ENCODE results near the gene TEK. TPM values are rescaled to one million over a fixed set of nuclear protein-coding genes. Genes with fewer than 3 reads are reported as not detected.

TEK gene
- total and polyA plus RNA-seq, 12 donors: 6.7 to 33.1 (median 15.9) TPM

GRCh38 chr9:27273186-27273585 lies 164.2 kb downstream of the TEK start:
- WGBS, 2 donors: 90 to 93% methylated on average over 1 of the region's 1 CpG
- Histone ChIP-seq H3K4me3 (no peak overlapping the region), H3K27me3 (no peaks in the 10 kb centered on the region), H3K9me3 (no peaks in the 10 kb centered on the region), H3K27ac (no peak overlapping the region), H3K4me1 (peaks cover 0 to 8% (median 0%) of the 10 kb centered on the region in 9 donors), H3K36me3 (no peaks in the 10 kb centered on the region)
- no peak for ATAC-seq
- TF ChIP-seq CTCF (IDR thresholded peaks at IDR 0.05): no peak
- no peak for DNase-seq
- intact Hi-C loops (cut with DNase I): loop anchor here in 2 of 10 donors (10.0 kb wide), 2 partner anchors 62 to 238 kb away; no protein-coding TSS in a partner anchor

GRCh38 chr9:27276193-27277030 lies 167.4 kb downstream of the TEK start:
- Histone ChIP-seq H3K27me3 (no peaks in the 10 kb centered on the region), H3K36me3 (no peaks in the 10 kb centered on the region), H3K4me3 (peak overlapping the region in 6 of 10 donors; percentile 16 to 29 (median 22)), H3K9me3 (no peaks in the 10 kb centered on the region), H3K27ac (no peak overlapping the region), H3K4me1 (peaks cover 0 to 16% (median 4%) of the 10 kb centered on the region in 9 donors)
- intact Hi-C loops (cut with DNase I): loop anchor here in 8 of 10 donors (1.0 to 10.0 kb wide), 8 partner anchors 58 to 534 kb away; no protein-coding TSS in a partner anchor
- 40 to 42% methylated on average over 12 of the region's 12 CpGs for WGBS, 2 donors
- peak in 5 of 8 donors; percentile 44 to 61 (median 51) for ATAC-seq
- DNase-seq: peak in 1 of 2 donors; percentile 16
- TF ChIP-seq CTCF (IDR thresholded peaks at IDR 0.05): peak; percentile 67 to 90 (median 81)

- DNase-seq: no peak
- TF ChIP-seq CTCF (IDR thresholded peaks at IDR 0.05): no peak
- no peak for ATAC-seq
- Histone ChIP-seq H3K36me3 (no peaks in the 10 kb centered on the region), H3K27ac (no peak overlapping the region), H3K4me3 (no peak overlapping the region), H3K4me1 (peaks cover 0 to 20% (median 6%) of the 10 kb centered on the region in 9 donors), H3K27me3 (no peaks in the 10 kb centered on the region), H3K9me3 (no peaks in the 10 kb centered on the region)
- intact Hi-C loops (cut with DNase I): loop anchor here in 5 of 10 donors (2.0 to 10.0 kb wide), 6 partner anchors 56 to 536 kb away; no protein-coding TSS in a partner anchor
- 80 to 87% methylated on average over 1 of the region's 1 CpG for WGBS, 2 donors
These were observed 169.3 kb downstream of the TEK start for GRCh38 chr9:27278374-27278773.

- ATAC-seq: no peak
- WGBS, 2 donors: 83% methylated on average over 3 of the region's 3 CpGs
- Histone ChIP-seq H3K4me1 (peaks cover 0 to 20% (median 6%) of the 10 kb centered on the region in 9 donors), H3K4me3 (no peak overlapping the region), H3K27ac (no peak overlapping the region), H3K36me3 (no peaks in the 10 kb centered on the region), H3K9me3 (no peaks in the 10 kb centered on the region), H3K27me3 (no peaks in the 10 kb centered on the region)
- no peak for TF ChIP-seq CTCF (IDR thresholded peaks at IDR 0.05)
- intact Hi-C loops (cut with DNase I): loop anchor here in 6 of 10 donors (2.0 to 10.0 kb wide), 6 partner anchors 55 to 537 kb away; no protein-coding TSS in a partner anchor
- DNase-seq: no peak
These were observed 170.6 kb downstream of the TEK start for GRCh38 chr9:27279611-27280010.

Other genes with a start within 250 kb of the TEK start
- gene CAAP1, start 216.4 kb upstream of the TEK start, total RNA-seq: 1 to 10 TPM; 4.1 to 9.9 (median 7.6) TPM
- 10 to 100 TPM in 1 of 2 donors, 1 to 10 TPM in 1; 4.6 to 12.2 TPM for gene CAAP1, start 216.4 kb upstream of the TEK start, polyA plus RNA-seq
- 10 to 100 TPM; 30.9 to 40.4 (median 34.9) TPM for gene PLAA, start 162.0 kb upstream of the TEK start, total RNA-seq
- gene PLAA, start 162.0 kb upstream of the TEK start, polyA plus RNA-seq: 10 to 100 TPM in 1 of 2 donors, 1 to 10 TPM in 1; 9.1 to 14.8 TPM
- 10 to 100 TPM in 8 of 10 donors, 1 to 10 TPM in 2; 7.3 to 13.4 (median 11.0) TPM for gene IFT74, start 152.8 kb upstream of the TEK start, total RNA-seq
- gene IFT74, start 152.8 kb upstream of the TEK start, polyA plus RNA-seq: 1 to 10 TPM; 5.8 to 7.2 TPM
- gene LRRC19, start 103.6 kb upstream of the TEK start, total RNA-seq: not detected
- not detected for gene LRRC19, start 103.6 kb upstream of the TEK start, polyA plus RNA-seq
- gene EQTN, start 187.9 kb downstream of the TEK start, total RNA-seq: not detected
- gene EQTN, start 187.9 kb downstream of the TEK start, polyA plus RNA-seq: not detected

Measured in heart right ventricle (tissue), 16 donors.